ENCODE measurements around the gene MAGEA1. TPM values are rescaled to one million over a fixed set of nuclear protein-coding genes. Genes with fewer than 3 reads are reported as not detected.
"Not testable (repeated sequence)": the region's sequence is repeated elsewhere in the genome, so short reads cannot be mapped to it uniquely, and the experiment has no call there.

The MAGEA1 gene
- not detected for total RNA-seq

GRCh38 chrX:153179131-153179530 lies at the start of gene MAGEA1:
Gene MAGEA1 (plus strand): TSS chrX:153179284. CDS start chrX:153182390, 3,106 bp downstream.
- DNase-seq, result no peak
- Histone ChIP-seq H3K27ac (no peak within 1 kb of the TSS), H3K27me3 (no peaks in the 10 kb centered on the region), H3K4me1 (no peaks in the 10 kb centered on the region), H3K9me3 (no peaks in the 10 kb centered on the region), H3K4me3 (no peak within 1 kb of the TSS), H3K36me3 (no peaks in the 10 kb centered on the region)
- no peak for TF ChIP-seq POLR2A (IDR thresholded peaks at IDR 0.05)
- no peak for TF ChIP-seq CTCF (IDR thresholded peaks at IDR 0.05)

GRCh38 chrX:153132924-153133323 lies 46.2 kb upstream of the MAGEA1 start:
- H3K4me1 ChIP-seq, H3K9me3 ChIP-seq, H3K36me3 ChIP-seq, H3K27ac ChIP-seq, H3K4me3 ChIP-seq, DNase-seq, H3K27me3 ChIP-seq: not testable (repeated sequence)

GRCh38 chrX:153139074-153139473 lies 40.0 kb upstream of the MAGEA1 start:
- not testable (repeated sequence) for H3K36me3 ChIP-seq, H3K9me3 ChIP-seq, H3K4me1 ChIP-seq, H3K27ac ChIP-seq, H3K4me3 ChIP-seq, H3K27me3 ChIP-seq, DNase-seq

GRCh38 chrX:153146288-153146687 lies 32.8 kb upstream of the MAGEA1 start:
- not testable (repeated sequence) for H3K4me3 ChIP-seq, H3K27ac ChIP-seq, DNase-seq, H3K4me1 ChIP-seq, H3K9me3 ChIP-seq, H3K36me3 ChIP-seq, H3K27me3 ChIP-seq

- TF ChIP-seq POLR2A (IDR thresholded peaks at IDR 0.05) (no peak), CTCF (IDR thresholded peaks at IDR 0.05) (no peak)
- DNase-seq, result no peak
- H3K27me3 ChIP-seq, result no peaks in the 10 kb centered on the region
- no peaks in the 10 kb centered on the region for H3K4me1 ChIP-seq
- no peak overlapping the region for H3K4me3 ChIP-seq
- H3K36me3 ChIP-seq, result no peaks in the 10 kb centered on the region
- no peaks in the 10 kb centered on the region for H3K9me3 ChIP-seq
- no peak overlapping the region for H3K27ac ChIP-seq
Measured at GRCh38 chrX:153153516-153153915, 25.6 kb upstream of the MAGEA1 start.

GRCh38 chrX:153157450-153157849 lies 21.6 kb upstream of the MAGEA1 start:
- no peak for DNase-seq
- no peak overlapping the region for H3K27ac ChIP-seq
- no peaks in the 10 kb centered on the region for H3K4me1 ChIP-seq
- H3K27me3 ChIP-seq, result no peaks in the 10 kb centered on the region
- no peaks in the 10 kb centered on the region for H3K36me3 ChIP-seq
- no peak overlapping the region for H3K4me3 ChIP-seq
- TF ChIP-seq POLR2A (IDR thresholded peaks at IDR 0.05) (no peak), CTCF (IDR thresholded peaks at IDR 0.05) (no peak)
- H3K9me3 ChIP-seq, result no peaks in the 10 kb centered on the region

GRCh38 chrX:153158319-153158718 lies 20.8 kb upstream of the MAGEA1 start:
- Histone ChIP-seq H3K27ac (no peak overlapping the region), H3K27me3 (no peaks in the 10 kb centered on the region), H3K9me3 (no peaks in the 10 kb centered on the region), H3K36me3 (no peaks in the 10 kb centered on the region), H3K4me1 (no peaks in the 10 kb centered on the region), H3K4me3 (no peak overlapping the region)
- TF ChIP-seq POLR2A (IDR thresholded peaks at IDR 0.05), result no peak
- TF ChIP-seq CTCF (IDR thresholded peaks at IDR 0.05), result no peak
- DNase-seq, result no peak
